ENCODE measurements around the gene BAG2. TPM values are rescaled to one million over a fixed set of nuclear protein-coding genes. Genes with fewer than 3 reads are reported as not detected.
A peak's percentile ranks its signal among the peaks of the same experiment; 100 is the strongest.

Gene BAG2
- total and polyA plus RNA-seq, 2 of the 4 experiments (the other 2 are of a cell fraction): 8.1 to 10.0 TPM

GRCh38 chr6:57221936-57222742, 50.0 kb downstream of the BAG2 start, which contains the start of gene RAB23 (continued):
- no peak for TF ChIP-seq FOS (IDR thresholded peaks at IDR 0.05; ENCODE audit: low read depth, low read length)
- TF ChIP-seq CEBPB (IDR thresholded peaks at IDR 0.05; ENCODE audit: low read depth, low read length): no peak

DNA sequence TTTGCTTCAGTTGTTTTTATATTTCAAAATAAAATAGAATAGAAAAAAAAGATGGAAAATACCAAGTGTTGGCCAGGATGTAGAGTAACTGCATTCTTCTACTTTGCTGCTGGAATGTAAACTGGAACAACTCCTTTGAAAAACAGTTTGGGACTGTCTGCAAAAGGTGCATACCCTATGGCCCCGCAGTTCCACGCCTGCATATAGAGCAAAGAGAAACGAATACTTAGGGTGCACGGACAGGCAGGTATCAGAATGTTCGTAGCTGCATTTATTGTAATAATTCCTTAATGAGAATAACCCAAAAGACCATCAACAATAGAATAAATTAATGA, 50.6 kb downstream of the BAG2 start:
- peak overlapping the region; percentile 87 for H4K91ac ChIP-seq (ENCODE audit: insufficient read depth, low read depth, low read length)
- peak overlapping the region; percentile 56 to 97 for H4K8ac ChIP-seq (ENCODE audit: low read depth in 2 of 2, low read length in 2 of 2)
- WGBS, 2 experiments (ENCODE audit: extremely low coverage in 2 of 2, insufficient read length in 1 of 2): 30% methylated on average over 2 of the region's 5 CpGs; no CpG with 5 or more reads in 1 of the 2 experiments
- H3K56ac ChIP-seq (ENCODE audit: extremely low read depth, insufficient read depth, low read length): peak overlapping the region; percentile 99
- H2BK5ac ChIP-seq (ENCODE audit: low read depth, low read length, poor library complexity, severe bottlenecking): peak overlapping the region; percentile 93
- H3K23ac ChIP-seq (ENCODE audit: low read depth, low read length): peak overlapping the region; percentile 98
- H2BK20ac ChIP-seq (ENCODE audit: low read depth, low read length): peak overlapping the region; percentile 96; the same call in 1 of the 2 replicates
- H3K9ac ChIP-seq (ENCODE audit: low read depth, low read length): peak overlapping the region; percentile 99
- H3K27me3 ChIP-seq (ENCODE audit: control insufficient read depth, insufficient read depth, low read length): no peaks in the 10 kb centered on the region
- ATAC-seq (ENCODE audit: low read depth) (peak; percentile 13; the same call in 1 of the 2 replicates), DNase-seq (no peak)
- H3K4me1 ChIP-seq (ENCODE audit: control insufficient read depth, insufficient read depth, low read length): peaks cover 5% of the 10 kb centered on the region
- 0 out of 2 replicates have a peak overlapping the region, but pooled peaks have one; percentile 3 for H4K5ac ChIP-seq (ENCODE audit: low read depth, low read length)
- H2BK15ac ChIP-seq (ENCODE audit: low read depth, low read length): peak overlapping the region; percentile 95; the same call in 2 of the 3 replicates
- H3K9me3 ChIP-seq (ENCODE audit: control insufficient read depth, insufficient read depth, low read length): 0 out of 2 replicates have a peak, but pooled peaks cover 1% of the 10 kb centered on the region
- intact Hi-C loops (cut with micrococcal nuclease) (loop anchor here (1.0 to 2.0 kb wide), 2 partner anchors 44 to 91 kb away; no protein-coding TSS in a partner anchor), dilution Hi-C loops (cut with HindIII; ENCODE audit: low sequenced_read_pairs, unreplicated experiment) (no loop called here), in situ Hi-C loops (cut with MboI; ENCODE audit: low sequenced_read_pairs) (no loop called here)
- ChIA-PET POLR2A (ENCODE audit: unreplicated experiment) (no interaction called here), CTCF (interaction anchor here (1.0 kb wide), 1 partner anchor 38 kb away, joined by 3 read pairs; no protein-coding TSS in a partner anchor)
- peak overlapping the region; percentile 96 for H3K4ac ChIP-seq (ENCODE audit: low read depth, low read length)
- H3K79me1 ChIP-seq (ENCODE audit: low read depth in 1 of 2, low read length in 2 of 2): peaks cover 0 to 31% of the 10 kb centered on the region in 2 experiments; a peak in 2 of 4 replicates
- peak overlapping the region; percentile 85 for H3K4me3 ChIP-seq (ENCODE audit: insufficient read depth, low read depth, low read length)
- H3K14ac ChIP-seq (replicated peaks; ENCODE audit: low read depth, low read length): peak overlapping the region; percentile 98
- H3K18ac ChIP-seq (ENCODE audit: low read depth, low read length): peak overlapping the region; percentile 7
- H2AK9ac ChIP-seq (replicated peaks; ENCODE audit: low read depth, low read length, poor library complexity): no peak overlapping the region
- peak overlapping the region; percentile 70 for H2AFZ ChIP-seq (replicated peaks; ENCODE audit: low read length, poor library complexity)
- no peaks in the 10 kb centered on the region; the same call in 1 of the 2 replicates for H3K36me3 ChIP-seq (ENCODE audit: control insufficient read depth, insufficient read depth, low read length)
- H3K4me2 ChIP-seq (ENCODE audit: low read depth, low read length): peak overlapping the region; percentile 90
- no peaks in the 10 kb centered on the region; the same call in 1 of the 2 replicates for H4K20me1 ChIP-seq (ENCODE audit: insufficient read depth, low read length)
- BruUV-seq (replicated peaks): TSS peak; percentile 49
- H3K27ac ChIP-seq (ENCODE audit: insufficient read depth, low read length): peak overlapping the region; percentile 99
- H3K9me1 ChIP-seq (ENCODE audit: insufficient read depth, low read length): no peaks in the 10 kb centered on the region
- H2AK5ac ChIP-seq (ENCODE audit: low read depth, low read length): peak overlapping the region; percentile 52; the same call in 1 of the 2 replicates
- peak overlapping the region; percentile 94 for H2BK120ac ChIP-seq (ENCODE audit: low read depth, low read length)
- TF ChIP-seq RFX5 (IDR thresholded peaks at IDR 0.05; ENCODE audit: low read depth, low read length) (no peak), RAD21 (IDR thresholded peaks at IDR 0.05; ENCODE audit: low read length) (no peak), BHLHE40 (IDR thresholded peaks at IDR 0.05; ENCODE audit: low read depth, low read length) (no peak), USF2 (IDR thresholded peaks at IDR 0.05; ENCODE audit: low read depth, low read length) (no peak), RCOR1 (IDR thresholded peaks at IDR 0.05; ENCODE audit: insufficient replicate concordance, low read length) (no peak), FOS (IDR thresholded peaks at IDR 0.05; ENCODE audit: low read depth, low read length) (no peak), CHD1 (IDR thresholded peaks at IDR 0.05; ENCODE audit: low read depth, low read length) (no peak), POLR2A (IDR thresholded peaks at IDR 0.05; ENCODE audit: low read depth, low read length) (no peak), ELK1 (IDR thresholded peaks at IDR 0.05; ENCODE audit: borderline replicate concordance, low read depth, low read length) (no peak), SMC3 (IDR thresholded peaks at IDR 0.05; ENCODE audit: low read depth, low read length) (no peak), MAZ (IDR thresholded peaks at IDR 0.05; ENCODE audit: borderline replicate concordance, low read depth, low read length) (no peak), MXI1 (IDR thresholded peaks at IDR 0.05; ENCODE audit: borderline replicate concordance, low read depth, low read length) (no peak)
